Measurements from ENCODE around the gene NR2C1.

DNA sequence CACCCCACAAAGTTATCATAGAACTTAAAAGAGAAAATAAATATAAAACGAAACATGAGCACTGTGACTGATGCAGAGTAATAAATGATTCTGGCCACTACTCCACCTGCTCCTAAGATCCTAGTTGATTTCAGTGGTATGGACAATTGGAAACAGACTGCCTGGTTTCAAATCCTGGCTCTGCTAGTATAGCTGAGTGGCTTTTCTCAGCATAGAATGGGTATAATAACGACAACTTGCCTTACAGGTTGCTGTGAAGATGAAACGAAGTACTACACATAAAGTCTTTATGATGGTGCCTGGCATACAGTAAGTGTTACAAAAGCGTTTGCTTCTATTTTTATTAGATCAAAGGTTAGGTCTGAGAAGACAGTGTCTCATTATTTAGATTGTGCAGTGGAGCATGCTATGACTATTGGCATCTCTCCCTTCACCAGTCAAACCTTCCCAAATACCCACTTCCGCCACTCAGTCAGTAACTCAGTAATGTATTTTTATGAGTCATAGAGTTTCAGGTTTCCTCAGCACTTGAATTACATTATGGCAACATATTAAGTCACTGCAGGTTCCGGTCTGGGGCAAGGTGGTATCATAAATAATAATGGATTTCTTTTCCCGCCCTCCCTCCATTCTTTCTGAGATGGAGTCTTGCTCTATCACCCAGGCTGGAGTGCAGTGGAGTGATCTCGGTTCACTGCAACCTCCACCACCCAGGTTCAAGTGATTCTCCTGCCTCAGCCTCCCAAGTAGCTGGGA lies 29.7 kb upstream of the NR2C1 start:
- TF ChIP-seq POLR2A (IDR thresholded peaks at IDR 0.05; ENCODE audit: low read length) = no peak
- TF ChIP-seq GATA1 (IDR thresholded peaks at IDR 0.05; ENCODE audit: low read depth, low read length) = no peak
